ENCODE measurements around the gene PTTG1.

PTTG1 gene

GRCh38 chr5:160473681-160474080, 52.0 kb downstream of the PTTG1 start:
- Histone ChIP-seq H3K27me3 (ENCODE audit: insufficient read depth, low read length) (peaks cover 7% of the 10 kb centered on the region), H3K9me3 (ENCODE audit: low read length) (no peaks in the 10 kb centered on the region), H3K4me1 (ENCODE audit: insufficient read depth, low read length) (no peaks in the 10 kb centered on the region), H2AFZ (ENCODE audit: low read depth, low read length) (no peak overlapping the region), H3K36me3 (ENCODE audit: insufficient read depth, low read length) (no peaks in the 10 kb centered on the region), H3K4me3 (ENCODE audit: low read length) (no peak overlapping the region)

- H3K36me3 ChIP-seq (ENCODE audit: insufficient read depth, low read length): no peaks in the 10 kb centered on the region
- H3K27me3 ChIP-seq (ENCODE audit: insufficient read depth, low read length): peaks cover 7% of the 10 kb centered on the region
- no peaks in the 10 kb centered on the region for H3K4me1 ChIP-seq (ENCODE audit: insufficient read depth, low read length)
- no peaks in the 10 kb centered on the region for H3K9me3 ChIP-seq (ENCODE audit: low read length)
- H2AFZ ChIP-seq (ENCODE audit: low read depth, low read length): no peak overlapping the region
- no peak overlapping the region for H3K4me3 ChIP-seq (ENCODE audit: low read length)
Measured at GRCh38 chr5:160474084-160474483, 52.4 kb downstream of the PTTG1 start.

GRCh38 chr5:160475864-160476438, 54.3 kb downstream of the PTTG1 start:
- no peak overlapping the region for H3K4me3 ChIP-seq (ENCODE audit: low read length)
- H3K27me3 ChIP-seq (ENCODE audit: insufficient read depth, low read length): peaks cover 4% of the 10 kb centered on the region
- H3K36me3 ChIP-seq (ENCODE audit: insufficient read depth, low read length): no peaks in the 10 kb centered on the region
- H3K9me3 ChIP-seq (ENCODE audit: low read length): no peaks in the 10 kb centered on the region
- no peaks in the 10 kb centered on the region for H3K4me1 ChIP-seq (ENCODE audit: insufficient read depth, low read length)
- H2AFZ ChIP-seq (ENCODE audit: low read depth, low read length): no peak overlapping the region

- Histone ChIP-seq H3K27me3 (ENCODE audit: insufficient read depth, low read length) (peaks cover 4% of the 10 kb centered on the region), H3K4me1 (ENCODE audit: insufficient read depth, low read length) (no peaks in the 10 kb centered on the region), H3K36me3 (ENCODE audit: insufficient read depth, low read length) (no peaks in the 10 kb centered on the region), H3K9me3 (ENCODE audit: low read length) (no peaks in the 10 kb centered on the region), H2AFZ (ENCODE audit: low read depth, low read length) (no peak overlapping the region), H3K4me3 (ENCODE audit: low read length) (no peak overlapping the region)
Measured at GRCh38 chr5:160477266-160477970, 55.8 kb downstream of the PTTG1 start.

- Histone ChIP-seq H3K36me3 (ENCODE audit: insufficient read depth, low read length) (no peaks in the 10 kb centered on the region), H3K27me3 (ENCODE audit: insufficient read depth, low read length) (peaks cover 4% of the 10 kb centered on the region), H3K4me1 (ENCODE audit: insufficient read depth, low read length) (no peaks in the 10 kb centered on the region), H2AFZ (ENCODE audit: low read depth, low read length) (no peak overlapping the region), H3K9me3 (ENCODE audit: low read length) (no peaks in the 10 kb centered on the region), H3K4me3 (ENCODE audit: low read length) (no peak overlapping the region)
Measured at GRCh38 chr5:160478163-160478562, 56.5 kb downstream of the PTTG1 start.
